Stimulated activated CD8-positive, alpha-beta memory T cell treated with anti-CD3 and anti-CD28 coated beads, Interleukin-12 subunit alpha, Interleukin-12 subunit beta, amount 100 ng/mL, for 1 hour (primary cell): ENCODE data around the gene EIF4E3.

ENCODE experiments used
- DNase-seq: peaks from one replicate; pipeline ENCODE4 v3.0.0-alpha.2; 2020; ENCODE audit warnings: low read depth

EIF4E3 gene

GRCh38 chr3:71723452-71724170 lies 1.6 kb downstream of the EIF4E3 start:
- DNase-seq: no peak

- DNase-seq: no peak
These were observed 2.5 kb downstream of the EIF4E3 start for GRCh38 chr3:71722693-71723092.

- no peak for DNase-seq
These were observed 3.5 kb downstream of the EIF4E3 start for GRCh38 chr3:71721651-71722157.

GRCh38 chr3:71721002-71721401 lies 4.2 kb downstream of the EIF4E3 start:
- no peak for DNase-seq

GRCh38 chr3:71718072-71718471 lies 7.1 kb downstream of the EIF4E3 start:
- no peak for DNase-seq

- DNase-seq: no peak
These were observed 10.6 kb downstream of the EIF4E3 start for GRCh38 chr3:71714595-71714994.

- no peak for DNase-seq
These were observed 12.2 kb downstream of the EIF4E3 start for GRCh38 chr3:71713041-71713440.

- no peak for DNase-seq
These were observed 14.2 kb downstream of the EIF4E3 start for GRCh38 chr3:71710906-71711494.

GRCh38 chr3:71709908-71710511 lies 15.2 kb downstream of the EIF4E3 start:
- no peak for DNase-seq

GRCh38 chr3:71708476-71709105 lies 16.6 kb downstream of the EIF4E3 start:
- DNase-seq: no peak

GRCh38 chr3:71707595-71707994 lies 17.6 kb downstream of the EIF4E3 start:
- no peak for DNase-seq

- DNase-seq: no peak
These were observed 19.5 kb downstream of the EIF4E3 start for GRCh38 chr3:71705681-71706080.

GRCh38 chr3:71704915-71705314 lies 20.3 kb downstream of the EIF4E3 start:
- no peak for DNase-seq

GRCh38 chr3:71703797-71704196 lies 21.4 kb downstream of the EIF4E3 start:
- DNase-seq: no peak

GRCh38 chr3:71702131-71703024 lies 22.8 kb downstream of the EIF4E3 start:
- no peak for DNase-seq

GRCh38 chr3:71701251-71701762 lies 23.9 kb downstream of the EIF4E3 start:
- no peak for DNase-seq

GRCh38 chr3:71695000-71695482 lies 30.2 kb downstream of the EIF4E3 start:
- no peak for DNase-seq

GRCh38 chr3:71694358-71694999 lies 30.7 kb downstream of the EIF4E3 start:
- no peak for DNase-seq

GRCh38 chr3:71693641-71694040 lies 31.6 kb downstream of the EIF4E3 start:
- DNase-seq: no peak

GRCh38 chr3:71692139-71692538 lies 33.1 kb downstream of the EIF4E3 start:
- DNase-seq: no peak

- DNase-seq: no peak
These were observed 34.8 kb downstream of the EIF4E3 start for GRCh38 chr3:71690341-71690841.
